C1 segment of cervical spinal cord (tissue), 14 donors: Measurements from ENCODE around the gene RNASE12.
"Not testable (repeated sequence)": the region's sequence is repeated elsewhere in the genome, so short reads cannot be mapped to it uniquely, and the experiment has no call there.

Experiments used
- DNase-seq, 14 donors: peaks; one replicate each; lab custom pipeline; 2025; lab: John Stamatoyannopoulos, UW

The RNASE12 gene

DNA sequence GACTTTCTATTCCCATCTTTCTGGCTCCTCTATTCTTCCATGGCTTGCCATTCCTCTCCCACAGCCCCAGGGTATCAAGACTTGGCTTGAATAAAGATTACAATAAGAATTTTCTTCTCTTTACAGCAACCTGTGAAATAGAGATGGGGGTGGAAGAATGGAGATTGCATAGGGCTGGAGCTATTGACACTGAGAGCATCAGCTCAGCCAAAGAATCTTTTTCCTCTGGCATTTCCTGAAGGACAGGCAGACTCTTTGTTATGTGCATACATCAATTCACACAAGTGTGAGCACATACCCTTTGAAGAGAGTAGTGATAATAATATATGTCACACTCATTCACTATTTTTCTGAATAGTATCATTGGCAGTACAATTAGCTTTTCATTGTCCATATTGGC is 8.0 kb downstream of the RNASE12 start:
- no peak for DNase-seq

DNA sequence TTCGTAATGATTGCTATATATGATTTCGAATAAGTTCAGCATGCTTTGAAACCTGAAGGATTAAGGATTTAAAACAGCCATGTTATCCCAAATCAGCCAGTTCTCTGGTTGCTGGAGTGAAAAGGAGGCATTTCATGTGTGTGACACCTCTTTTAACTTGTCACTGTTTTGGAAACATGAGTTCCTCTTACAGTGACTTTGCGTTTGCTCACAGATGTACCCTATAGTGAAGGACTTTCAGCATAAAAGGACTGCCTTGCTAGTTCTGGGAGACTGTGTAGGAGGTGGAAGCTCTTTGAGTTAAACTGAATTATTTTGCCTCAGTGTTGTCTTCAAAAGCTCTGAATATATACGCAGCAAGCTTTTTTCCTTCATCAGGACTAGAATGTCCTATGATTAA is 10.9 kb downstream of the RNASE12 start:
- no peak for DNase-seq

DNA sequence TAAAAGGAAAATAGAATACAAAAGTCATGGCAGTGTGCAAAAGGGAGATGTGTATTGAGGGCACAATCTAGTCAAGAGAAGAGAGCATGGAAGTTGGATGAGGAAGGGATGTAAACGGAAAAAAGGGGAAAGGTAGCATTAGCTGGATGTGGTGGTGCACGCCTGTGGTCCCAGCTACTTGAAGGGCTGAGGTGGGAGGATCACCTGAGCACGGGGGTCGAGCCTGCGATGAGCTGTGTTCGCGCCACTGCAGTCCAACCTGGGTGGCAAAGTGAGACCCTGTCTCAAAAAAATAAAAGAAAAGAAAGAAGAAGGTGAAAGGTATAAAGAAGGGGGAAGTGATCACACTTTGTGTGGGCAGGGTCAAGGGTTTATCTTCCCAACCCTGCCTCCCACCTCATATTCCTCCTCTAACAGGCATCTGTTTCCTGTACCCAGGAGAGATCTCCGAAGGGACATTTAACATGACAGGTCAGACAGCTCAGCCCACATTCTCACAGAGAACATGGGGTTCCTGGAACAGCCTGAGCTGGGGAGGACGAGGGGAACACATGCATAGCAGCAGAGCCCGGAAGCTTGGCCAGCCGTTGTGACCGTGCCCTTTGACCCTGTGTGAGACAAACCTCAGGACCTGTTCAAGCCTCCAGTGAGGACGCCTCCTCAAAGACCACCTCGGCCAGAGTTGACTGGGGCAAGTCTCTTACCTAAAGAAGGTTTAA is 12.2 kb downstream of the RNASE12 start:
- no peak for DNase-seq

DNA sequence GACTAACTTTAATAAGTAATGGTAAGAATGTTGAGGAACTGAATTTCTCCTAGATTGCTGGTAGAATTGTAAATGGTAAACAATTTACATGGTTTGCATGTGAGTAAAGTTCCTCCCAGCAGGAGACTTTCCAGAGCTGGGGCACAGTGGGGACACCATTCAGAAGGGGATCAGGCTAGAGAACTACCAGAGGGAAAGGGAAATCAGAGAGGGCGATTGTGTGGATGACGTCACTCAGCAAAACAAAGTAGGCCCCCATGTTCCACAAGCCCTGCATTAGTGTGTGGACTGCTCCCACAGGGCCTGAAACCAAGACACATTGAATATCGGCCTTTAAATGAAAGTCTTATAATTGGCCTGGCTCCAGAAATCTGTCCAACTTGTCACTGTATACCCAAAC is 12.9 kb downstream of the RNASE12 start:
- no peak for DNase-seq

DNA sequence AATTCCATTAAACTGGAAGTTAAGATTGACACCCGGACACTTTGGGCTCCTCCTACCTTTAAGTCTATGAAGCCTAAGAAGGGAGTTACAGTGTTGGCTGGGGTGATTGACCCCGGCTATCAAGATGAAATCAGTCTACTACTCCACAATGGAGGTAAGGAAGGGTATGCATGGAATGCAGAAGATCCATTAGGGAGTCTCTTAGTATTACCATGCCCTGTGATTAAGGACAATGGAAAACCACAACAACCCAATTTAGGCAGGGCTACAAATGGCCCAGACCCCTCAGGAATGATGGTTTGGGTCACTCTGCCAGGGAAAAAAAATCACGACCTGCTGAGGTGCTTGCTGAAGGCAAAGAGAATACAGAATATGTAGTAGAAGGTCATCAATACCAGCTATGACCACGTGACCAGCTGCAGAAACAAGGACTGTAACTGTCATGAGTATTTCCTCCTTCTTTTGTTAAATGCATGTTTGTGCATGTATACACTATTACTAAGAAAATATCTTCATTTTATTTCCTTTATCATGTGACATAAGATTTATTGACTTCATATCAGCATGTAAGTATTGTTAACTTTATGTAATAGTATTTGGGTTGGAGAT is 18.7 kb downstream of the RNASE12 start:
- not testable (repeated sequence) for DNase-seq

DNA sequence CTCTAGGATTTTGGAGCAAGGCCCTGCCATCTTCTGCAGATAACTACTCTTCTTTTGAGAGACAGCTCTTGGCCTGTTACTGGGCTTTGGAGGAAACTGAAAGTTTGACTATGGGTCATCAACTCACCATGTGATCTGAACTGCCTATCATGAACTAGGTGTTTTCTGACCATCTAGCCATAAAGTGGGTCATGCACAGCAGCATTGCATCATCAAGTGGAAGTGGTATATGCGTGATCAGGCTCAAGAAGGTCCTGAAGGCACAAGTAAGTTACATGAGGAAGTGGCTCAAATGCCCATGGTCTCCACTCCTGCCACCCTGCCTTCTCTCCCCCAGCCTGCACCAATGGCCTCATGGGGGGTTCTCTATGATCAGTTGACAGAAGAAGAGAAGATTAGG is 20.5 kb downstream of the RNASE12 start:
- DNase-seq: not testable (repeated sequence)

DNA sequence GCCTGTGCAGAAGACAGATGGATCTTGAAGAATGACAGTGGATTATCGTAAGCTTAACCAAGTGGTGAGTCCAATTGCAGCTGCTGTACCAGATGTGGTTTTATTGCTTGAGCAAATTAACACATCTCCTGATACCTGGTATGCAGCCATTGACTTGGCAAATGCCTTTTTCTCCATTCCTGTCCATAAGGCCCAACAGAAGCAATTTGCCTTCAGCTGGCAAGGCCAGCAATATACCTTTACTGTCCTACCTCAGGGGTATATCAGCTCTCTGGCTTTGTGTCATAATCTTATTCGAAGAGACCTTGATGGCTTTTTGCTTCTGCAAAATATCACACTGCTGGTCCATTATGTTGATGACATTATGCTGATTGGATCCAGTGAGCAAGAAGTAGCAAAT is 21.3 kb downstream of the RNASE12 start:
- not testable (repeated sequence) for DNase-seq

DNA sequence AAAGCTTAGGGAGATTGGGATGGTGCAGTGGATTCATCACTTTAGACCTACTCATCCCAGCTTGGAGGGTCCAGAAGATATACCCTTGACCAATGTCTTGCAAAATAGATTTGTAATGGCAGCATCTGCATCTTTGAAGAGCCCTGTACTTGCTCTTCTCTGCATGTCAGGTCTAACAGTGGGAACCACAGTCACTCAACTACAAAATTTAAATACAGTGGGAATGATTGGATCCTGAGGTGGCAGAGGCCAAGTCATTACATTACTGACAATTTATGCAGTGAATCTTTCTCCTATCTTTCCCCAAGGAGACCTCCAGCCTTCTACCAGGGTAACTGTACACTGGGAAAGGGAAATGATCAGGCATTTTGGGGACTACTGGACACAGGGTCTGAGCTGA is 22.1 kb downstream of the RNASE12 start:
- no peak for DNase-seq

DNA sequence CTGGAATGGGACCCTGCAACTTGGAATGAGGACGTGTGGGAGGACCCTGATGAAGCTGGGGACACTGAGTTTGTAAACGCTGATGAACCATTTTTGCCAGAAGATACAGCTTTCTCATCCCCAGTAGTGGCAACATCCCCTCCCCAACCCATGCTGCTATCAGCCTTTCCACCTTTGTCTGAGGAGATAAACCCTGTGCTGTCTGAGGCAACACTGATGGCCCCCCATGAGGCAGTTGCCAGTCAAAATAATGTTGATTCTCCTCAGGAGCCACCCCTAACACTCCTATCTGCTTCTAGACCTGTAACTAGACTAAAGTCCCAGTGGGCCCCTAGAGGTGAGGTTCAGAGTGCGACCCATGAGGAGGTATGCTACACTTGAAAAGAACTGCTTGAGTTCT is 22.8 kb downstream of the RNASE12 start:
- no peak for DNase-seq

DNA sequence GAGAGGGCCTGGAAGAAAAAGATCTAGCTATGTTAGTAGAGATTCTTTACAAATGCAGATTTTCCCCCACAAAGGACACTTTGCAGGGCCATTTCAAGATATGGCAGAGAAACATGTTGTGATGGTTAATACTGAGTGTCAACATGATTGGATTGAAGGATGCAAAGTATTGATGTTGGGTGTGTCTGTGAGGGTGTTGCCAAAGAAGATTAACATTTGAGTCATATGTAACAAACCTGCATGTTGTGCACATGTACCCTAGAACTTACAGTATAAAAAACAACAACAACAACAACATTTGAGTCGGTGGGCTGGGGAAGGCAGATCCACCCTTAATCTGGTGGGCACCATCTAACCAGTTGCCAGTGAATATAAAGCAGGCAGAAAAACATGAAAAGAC is 24.0 kb downstream of the RNASE12 start:
- not testable (repeated sequence) for DNase-seq

DNA sequence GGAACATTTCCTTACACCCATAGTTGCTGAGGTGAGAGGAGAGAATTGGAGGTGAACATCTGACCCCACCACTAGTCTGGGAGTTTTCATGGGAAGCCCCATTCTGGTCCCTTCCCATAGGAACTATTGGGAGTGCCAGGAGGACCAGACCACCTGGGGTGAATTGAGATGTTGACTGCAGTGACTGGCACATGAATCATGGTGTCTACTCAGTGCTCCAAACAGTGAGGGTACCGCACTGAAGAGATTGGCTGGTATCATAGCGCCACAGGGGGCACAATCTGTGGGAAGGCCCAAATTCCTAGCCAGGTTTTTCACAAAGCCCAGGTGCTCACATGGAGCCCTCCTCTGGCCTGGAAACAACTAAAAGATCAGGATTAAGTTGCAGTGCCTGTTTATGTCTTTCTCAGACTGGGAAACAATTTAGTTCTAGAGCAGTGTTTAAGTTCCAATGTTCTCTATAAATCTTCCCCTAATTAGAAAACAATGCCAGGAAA is 26.6 kb downstream of the RNASE12 start:
- DNase-seq: no peak

DNA sequence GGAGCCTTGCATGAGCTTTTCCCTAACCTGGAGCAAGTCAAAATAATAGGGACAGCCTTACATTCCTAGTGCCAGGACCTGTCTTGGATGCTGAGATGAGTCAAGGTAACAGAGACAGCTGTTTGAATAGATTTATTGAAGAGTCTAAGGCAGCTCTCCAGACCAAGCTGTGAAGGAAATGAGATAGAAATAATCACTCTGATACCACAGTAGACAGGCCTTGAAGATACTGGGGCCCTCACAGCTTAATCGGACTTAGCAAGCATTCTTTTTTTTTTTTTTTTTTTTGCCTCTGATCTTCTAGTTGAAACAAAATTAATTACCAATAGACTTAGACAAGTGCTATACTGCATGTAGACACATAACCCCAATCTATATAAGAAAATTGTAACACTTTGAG is 27.2 kb downstream of the RNASE12 start:
- DNase-seq: no peak

DNA sequence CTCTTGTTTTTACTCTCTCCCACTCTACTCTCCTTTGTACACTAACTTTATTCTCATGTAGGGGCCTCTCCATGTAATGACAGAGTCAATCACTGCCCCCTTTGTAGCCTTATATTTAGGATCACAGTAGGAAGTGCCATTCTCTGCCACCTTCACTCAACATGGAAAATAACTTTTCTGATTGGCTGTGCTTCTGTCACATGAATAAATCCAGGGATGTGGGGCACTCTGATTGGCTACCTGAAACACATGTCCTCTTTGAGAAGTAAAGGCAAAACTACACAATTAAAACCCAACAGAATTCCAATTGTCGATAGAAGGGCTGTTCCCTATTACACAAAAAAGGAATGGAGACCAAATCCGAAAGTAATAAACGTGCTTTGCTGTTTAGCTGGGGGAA is 30.2 kb downstream of the RNASE12 start, which contains the start of gene RNASE9:
RNASE9 (minus strand) TSS at position 87 of the 400 bp plus-strand sequence.
- DNase-seq: no peak

DNA sequence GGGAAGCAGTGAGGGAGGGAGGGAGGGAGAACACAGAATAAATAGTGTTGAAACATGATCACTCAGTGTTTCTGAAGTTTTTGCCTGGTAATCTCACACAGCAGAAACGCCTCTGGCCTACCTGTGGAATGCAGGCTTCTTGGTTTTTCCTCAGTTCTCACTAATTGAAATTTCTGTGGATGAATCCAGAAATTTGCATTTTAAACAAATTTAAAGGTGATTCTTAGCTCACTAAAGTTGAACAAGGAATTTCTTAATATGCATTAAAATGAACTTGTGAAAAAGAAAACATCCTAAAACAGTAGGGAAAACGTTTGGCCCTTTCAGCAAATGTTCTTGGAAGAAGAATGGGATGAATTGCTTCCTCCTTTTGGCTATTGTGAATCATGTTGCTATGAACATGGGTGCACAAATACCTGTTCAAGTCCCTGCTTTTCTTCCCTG is 31.7 kb downstream of the RNASE12 start:
- DNase-seq: no peak

DNA sequence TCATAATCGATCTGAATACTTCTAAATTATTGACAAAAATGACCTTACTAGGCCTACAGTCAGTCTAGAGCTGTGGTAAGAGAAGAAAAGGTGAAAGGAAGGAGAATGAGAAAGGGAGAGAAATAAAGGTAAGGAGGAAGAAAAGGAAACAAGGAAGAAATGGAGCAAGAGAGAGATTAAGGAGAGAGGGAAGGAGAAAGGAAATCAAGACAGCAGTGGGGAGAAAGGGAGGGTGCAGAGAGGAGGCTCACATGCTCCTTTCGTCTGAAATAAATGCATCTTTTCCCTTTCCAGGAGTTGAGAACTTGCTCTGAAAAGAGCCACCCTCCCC is 34.0 kb downstream of the RNASE12 start:
- no peak for DNase-seq

DNA sequence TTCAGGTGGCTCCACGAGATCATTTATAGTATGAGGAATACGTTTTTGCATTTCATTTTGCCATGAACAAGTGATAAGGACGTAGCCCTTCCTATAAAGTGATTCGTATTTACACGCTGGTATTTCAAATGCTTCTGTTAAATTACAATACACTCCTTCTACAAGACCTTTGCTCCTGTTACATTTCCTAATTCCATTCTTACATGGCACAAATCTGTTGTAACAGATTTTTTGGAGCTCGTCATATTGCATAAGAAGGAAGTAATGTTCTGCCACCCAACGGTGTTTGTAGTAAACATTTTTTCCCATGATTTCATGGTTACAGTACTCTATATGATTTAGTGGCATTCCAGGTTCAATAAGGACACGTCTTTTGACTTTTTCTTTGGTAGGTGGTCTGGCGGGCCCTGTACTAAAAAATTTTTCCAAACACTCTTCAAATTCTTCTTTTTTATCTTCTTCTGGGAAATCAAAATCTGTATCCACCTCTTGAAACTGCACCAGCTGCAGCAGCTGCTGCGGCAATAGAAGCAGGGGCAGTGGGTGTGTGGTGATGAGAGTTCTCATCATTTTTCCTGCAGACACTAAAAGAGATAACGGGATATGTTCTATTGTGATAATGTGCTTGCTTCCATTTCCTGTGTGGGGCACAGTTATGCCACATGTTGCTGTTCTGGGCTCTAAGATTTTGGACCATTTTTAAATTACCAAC is 34.5 kb downstream of the RNASE12 start:
- no peak for DNase-seq

DNA sequence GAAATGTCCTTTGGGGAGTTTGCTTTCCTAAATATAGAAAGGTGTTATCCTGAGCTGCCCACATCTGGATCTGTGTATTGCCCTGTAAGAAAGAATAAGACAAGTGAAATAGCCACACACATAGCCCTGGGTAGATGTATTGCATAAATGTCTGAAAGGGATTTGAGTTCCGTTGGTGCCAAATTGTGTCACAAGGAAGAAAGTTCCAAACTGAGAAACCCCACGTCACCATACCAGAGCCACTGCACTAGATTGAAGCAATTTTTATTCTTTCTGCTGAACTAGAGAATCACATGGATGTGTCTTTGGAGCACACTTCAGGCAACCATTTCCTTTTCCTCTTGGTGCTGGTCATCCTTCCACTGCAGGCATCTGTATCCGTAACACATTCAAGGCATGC is 35.3 kb downstream of the RNASE12 start:
- DNase-seq: no peak

DNA sequence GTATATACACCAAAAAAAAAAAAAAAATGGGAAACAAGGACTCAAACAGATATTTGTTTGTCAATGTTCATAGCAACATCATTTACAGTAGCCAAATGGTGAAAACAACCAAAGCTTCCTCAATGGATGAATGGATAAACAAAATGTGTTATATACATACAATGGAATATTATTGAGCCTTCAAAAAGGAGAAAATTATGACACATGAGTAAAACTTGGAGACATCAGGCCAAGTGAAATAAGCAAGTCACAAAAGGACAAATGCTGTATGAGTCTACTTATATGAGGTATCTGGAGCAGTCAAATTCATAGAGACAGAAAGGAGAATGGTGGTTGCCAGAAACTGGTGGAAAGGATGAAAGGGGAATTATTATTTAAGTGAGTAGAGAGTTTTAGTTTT is 38.2 kb downstream of the RNASE12 start:
- DNase-seq: no peak

DNA sequence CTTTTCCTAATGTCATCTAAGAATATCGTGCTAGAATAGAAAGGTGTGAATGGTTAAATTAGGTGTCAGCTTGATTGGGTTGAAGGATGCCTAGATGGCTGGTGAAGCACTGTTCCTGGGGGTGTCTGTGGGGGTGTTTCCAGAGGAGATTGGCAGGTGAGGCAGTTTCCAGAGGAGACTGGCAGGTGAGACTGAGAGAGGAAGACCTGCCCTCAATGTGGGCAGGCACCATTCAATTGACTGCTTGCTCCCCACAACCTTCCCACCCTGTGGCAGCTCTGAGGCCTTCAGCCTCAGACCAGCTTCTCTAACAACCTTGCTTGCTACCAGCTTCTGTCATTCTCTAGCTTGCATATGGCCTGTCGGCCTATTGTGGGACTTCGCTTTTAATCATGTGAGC is 39.6 kb downstream of the RNASE12 start:
- no peak for DNase-seq

DNA sequence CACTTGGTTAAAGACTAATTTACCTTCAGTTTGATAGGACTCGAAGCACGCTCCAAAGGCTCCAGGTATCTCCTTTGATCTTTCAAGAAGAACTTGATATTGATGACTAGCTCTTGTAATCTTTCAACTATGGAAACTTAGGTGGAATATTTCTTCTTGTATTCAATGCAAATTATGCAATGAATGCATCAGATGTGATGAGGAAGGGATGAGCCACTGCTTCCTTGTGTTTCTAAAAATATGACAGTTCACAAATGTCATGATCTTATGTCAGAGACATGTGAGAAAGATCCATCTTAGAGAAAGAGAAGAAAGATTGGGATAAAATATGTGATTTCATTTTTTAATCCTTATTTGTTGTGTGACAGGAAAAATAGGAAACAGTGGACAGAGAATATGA is 40.2 kb downstream of the RNASE12 start:
- no peak for DNase-seq

DNA sequence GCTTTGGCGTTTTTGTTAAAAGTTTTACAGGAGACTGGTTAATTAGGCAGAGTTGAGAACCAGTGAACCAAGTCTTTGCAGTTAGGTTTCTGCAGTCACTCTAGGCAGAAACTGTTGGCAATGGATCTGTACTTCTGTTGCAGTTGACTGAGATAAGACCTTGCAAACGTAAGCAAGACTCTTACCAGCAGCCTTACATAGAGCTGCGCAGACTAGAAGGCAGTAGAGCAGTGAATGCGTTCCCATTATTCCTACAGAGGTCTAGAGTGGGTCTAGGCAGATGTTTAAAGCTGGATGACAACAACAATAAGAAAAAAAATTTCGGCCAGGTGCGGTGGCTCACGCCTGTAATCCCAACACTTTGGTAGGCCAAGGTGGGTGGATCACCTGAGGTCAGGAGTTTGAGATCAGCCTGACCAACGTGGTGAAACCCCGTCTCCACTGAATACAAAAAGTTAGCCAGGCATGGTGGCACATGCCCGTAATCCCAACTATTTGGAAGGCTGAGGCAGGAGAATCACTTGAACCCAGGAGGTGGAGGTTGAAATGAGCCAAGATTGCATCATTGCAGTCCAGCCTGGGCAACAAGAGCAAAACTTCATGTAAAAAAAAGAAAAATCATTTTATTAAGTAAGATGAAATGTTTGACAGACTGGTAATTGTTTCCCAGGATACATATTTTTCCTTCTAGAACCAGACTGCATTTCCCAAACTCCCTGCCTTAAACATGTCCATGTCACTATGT is 42.6 kb downstream of the RNASE12 start:
- no peak for DNase-seq

DNA sequence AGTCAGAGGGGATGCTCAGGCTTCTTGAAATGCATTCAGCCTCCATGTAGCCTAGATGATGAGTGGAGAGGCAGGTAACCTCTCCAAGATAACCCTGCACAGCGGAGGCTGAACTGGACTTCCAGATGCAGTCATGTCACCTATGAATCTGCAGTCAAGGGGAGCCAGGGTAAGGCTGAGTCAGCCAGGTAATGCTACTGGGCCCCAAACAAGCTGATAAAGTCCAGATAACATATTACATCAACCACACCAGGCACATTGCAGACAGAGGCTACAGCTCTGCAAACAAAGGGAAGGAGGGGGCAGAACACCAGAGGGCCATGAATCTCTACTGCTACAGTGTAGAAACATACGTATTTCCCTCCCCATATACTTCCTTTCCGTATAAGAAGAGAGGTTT is 44.3 kb downstream of the RNASE12 start:
- no peak for DNase-seq
